IPS-18a (cell line): ENCODE results near the gene MC1R.
"Not testable (repeated sequence)": the region's sequence is repeated elsewhere in the genome, so short reads cannot be mapped to it uniquely, and the experiment has no call there.

Source experiments
- H3K27ac ChIP-seq: one replicate; pipeline ENCODE4 v1.5.1; 2013; ENCODE audit warnings: low read length
- H3K27me3 ChIP-seq: one replicate; pipeline ENCODE4 v1.6.1; 2013; ENCODE audit warnings: mild to moderate bottlenecking, low read length; ENCODE audit not compliant: control insufficient read depth, insufficient read depth
- H3K36me3 ChIP-seq: one replicate; pipeline ENCODE4 v1.6.1; 2013; ENCODE audit warnings: low read depth, low read length; ENCODE audit not compliant: control insufficient read depth
- H3K4me1 ChIP-seq: one replicate; pipeline ENCODE4 v1.6.1; 2013; ENCODE audit warnings: low read depth, low read length; ENCODE audit not compliant: control insufficient read depth
- H3K4me3 ChIP-seq: one replicate; pipeline ENCODE4 v1.5.1; 2013; ENCODE audit warnings: low read length
- H3K9ac ChIP-seq: one replicate; pipeline ENCODE4 v1.6.1; 2013; ENCODE audit warnings: mild to moderate bottlenecking, low read length, moderate library complexity
- H3K9me3 ChIP-seq: one replicate; pipeline ENCODE4 v1.6.1; 2013; ENCODE audit warnings: low read depth, low read length; ENCODE audit not compliant: control insufficient read depth

MC1R gene

DNA sequence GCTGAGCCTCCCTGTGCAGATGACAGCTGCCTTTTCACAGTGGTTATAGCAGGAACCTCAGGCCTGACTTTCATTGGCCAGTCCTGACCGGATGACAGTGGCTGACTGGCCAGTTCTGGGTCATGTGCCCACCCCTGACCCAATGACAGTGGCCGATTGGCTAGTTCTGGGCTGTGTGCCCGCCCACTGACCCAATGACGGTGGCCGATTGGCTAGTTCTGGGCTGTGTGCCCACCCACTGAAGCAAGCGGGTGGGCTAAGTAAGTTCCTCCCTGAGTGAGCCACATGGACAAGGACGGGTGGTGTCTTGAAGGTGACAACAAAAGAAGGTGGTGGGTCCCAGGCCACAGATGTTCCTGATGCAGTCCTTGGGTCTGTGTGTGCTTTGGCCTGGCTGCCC lies 39.4 kb downstream of the MC1R start:
- no peaks in the 10 kb centered on the region for H3K9me3 ChIP-seq

DNA sequence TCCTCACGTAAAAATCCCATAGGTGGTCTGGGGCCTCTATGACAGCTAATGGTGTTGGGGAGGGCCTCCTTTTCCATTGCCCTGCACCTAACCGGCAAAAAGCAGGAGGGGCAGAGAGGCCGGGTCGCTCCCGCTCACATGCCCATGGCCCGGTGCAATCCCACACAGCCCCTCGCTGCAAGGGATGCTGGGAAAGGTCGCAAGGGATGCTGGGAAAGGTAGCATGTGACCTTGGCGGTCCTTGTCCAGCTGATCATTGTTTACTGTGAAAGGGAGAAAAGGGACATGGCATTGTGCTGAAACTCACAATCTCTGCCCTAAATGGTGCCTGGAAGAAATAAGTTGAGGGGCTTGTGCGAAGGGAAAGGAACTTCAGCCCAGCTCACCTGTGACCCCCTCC lies 39.9 kb downstream of the MC1R start:
- Histone ChIP-seq H3K4me3 (no peak overlapping the region), H3K36me3 (no peaks in the 10 kb centered on the region), H3K9ac (no peak overlapping the region), H3K4me1 (peaks cover 4% of the 10 kb centered on the region), H3K9me3 (no peaks in the 10 kb centered on the region), H3K27ac (no peak overlapping the region), H3K27me3 (no peaks in the 10 kb centered on the region)

More for the DNA sequence above, 39.4 kb downstream of the MC1R start:
- no peaks in the 10 kb centered on the region for H3K36me3 ChIP-seq
- no peak overlapping the region for H3K4me3 ChIP-seq
- no peaks in the 10 kb centered on the region for H3K27me3 ChIP-seq
- H3K27ac ChIP-seq: no peak overlapping the region
- H3K4me1 ChIP-seq: peaks cover 4% of the 10 kb centered on the region
- H3K9ac ChIP-seq: no peak overlapping the region

DNA sequence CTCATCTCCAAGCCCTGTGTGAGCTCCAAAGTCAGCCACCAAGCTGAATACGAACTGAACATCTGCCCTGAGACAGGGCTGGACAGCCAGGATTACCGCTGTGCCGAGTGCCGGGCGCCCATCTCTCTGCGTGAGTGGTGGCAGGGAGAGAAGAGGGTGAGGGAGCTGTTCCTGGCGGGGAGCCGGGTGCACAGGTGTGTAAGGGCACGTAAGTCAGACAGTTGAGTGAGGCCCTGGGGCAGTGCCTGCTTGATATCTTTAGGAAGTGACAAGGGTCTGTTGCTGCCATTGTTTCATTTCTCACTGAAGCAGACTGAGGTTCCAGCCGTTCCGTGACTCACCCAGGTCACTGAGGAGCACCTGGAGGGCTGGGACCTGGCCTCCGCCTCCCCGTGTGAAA lies 42.3 kb downstream of the MC1R start:
- H3K9me3 ChIP-seq: no peaks in the 10 kb centered on the region
- no peak overlapping the region for H3K4me3 ChIP-seq
- no peak overlapping the region for H3K27ac ChIP-seq
- H3K4me1 ChIP-seq: no peaks in the 10 kb centered on the region
- no peaks in the 10 kb centered on the region for H3K27me3 ChIP-seq
- no peak overlapping the region for H3K9ac ChIP-seq
- peaks cover 4% of the 10 kb centered on the region for H3K36me3 ChIP-seq

DNA sequence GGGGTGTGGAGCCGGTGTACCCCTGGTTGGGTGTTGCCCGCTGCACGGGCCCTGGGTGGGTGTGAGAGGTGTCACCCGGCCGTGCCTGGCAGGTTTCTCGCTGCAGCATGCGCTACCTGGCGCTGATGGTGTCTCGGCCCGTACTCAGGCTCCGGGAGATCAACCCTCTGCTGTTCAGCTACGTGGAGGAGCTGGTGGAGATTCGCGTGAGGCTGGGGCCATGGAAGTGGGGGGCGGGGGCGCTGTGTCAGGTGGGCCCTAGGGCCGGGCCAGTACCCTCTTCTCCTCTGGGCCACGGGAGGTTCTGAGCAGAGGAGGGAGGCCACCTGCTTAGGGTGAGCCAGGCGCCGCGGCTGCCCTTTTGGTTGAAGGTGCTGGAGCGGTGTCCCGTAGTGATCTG lies 43.3 kb downstream of the MC1R start:
- Histone ChIP-seq H3K4me3 (no peak overlapping the region), H3K4me1 (no peaks in the 10 kb centered on the region), H3K9ac (no peak overlapping the region), H3K27me3 (no peaks in the 10 kb centered on the region), H3K9me3 (no peaks in the 10 kb centered on the region), H3K27ac (no peak overlapping the region), H3K36me3 (peaks cover 4% of the 10 kb centered on the region)

DNA sequence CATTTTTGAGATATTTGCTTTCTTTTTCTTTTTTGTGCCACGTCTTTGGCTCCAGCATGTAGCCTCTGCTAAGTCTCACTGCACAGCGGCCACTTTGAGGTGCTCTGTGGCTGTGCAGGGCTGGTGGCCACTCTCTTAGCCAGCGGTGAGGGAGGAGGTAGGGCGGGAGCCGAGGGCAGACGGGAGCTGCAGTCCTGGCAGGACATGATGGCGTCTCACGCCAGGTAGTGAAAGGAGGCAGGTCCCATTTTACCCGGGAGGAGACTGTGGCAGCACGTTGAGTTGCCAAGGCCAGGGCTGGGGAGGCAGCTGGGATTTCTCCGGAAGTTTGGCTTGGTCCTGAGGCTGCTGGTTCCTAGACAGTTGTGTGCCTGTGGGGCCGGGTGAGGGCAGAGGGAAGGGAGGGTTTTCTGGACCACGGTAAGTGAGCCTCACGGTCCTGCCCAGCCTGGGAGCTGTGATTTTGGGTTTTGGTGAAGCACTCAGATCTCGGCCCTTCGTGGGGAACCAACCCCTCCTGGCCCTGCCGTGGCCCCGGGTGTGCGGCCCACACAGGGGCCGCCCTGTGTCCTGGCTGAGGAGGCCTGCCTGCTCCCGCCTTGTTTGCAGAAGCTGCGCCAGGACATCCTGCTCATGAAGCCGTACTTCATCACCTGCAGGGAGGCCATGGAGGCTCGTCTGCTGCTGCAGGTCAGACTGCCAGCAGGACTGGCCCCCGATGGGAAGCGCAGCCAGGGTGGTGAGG lies 44.3 kb downstream of the MC1R start:
- no peak overlapping the region for H3K4me3 ChIP-seq
- no peaks in the 10 kb centered on the region for H3K4me1 ChIP-seq
- H3K9ac ChIP-seq: no peak overlapping the region
- H3K9me3 ChIP-seq: no peaks in the 10 kb centered on the region
- no peak overlapping the region for H3K27ac ChIP-seq
- peaks cover 4% of the 10 kb centered on the region for H3K36me3 ChIP-seq
- no peaks in the 10 kb centered on the region for H3K27me3 ChIP-seq

DNA sequence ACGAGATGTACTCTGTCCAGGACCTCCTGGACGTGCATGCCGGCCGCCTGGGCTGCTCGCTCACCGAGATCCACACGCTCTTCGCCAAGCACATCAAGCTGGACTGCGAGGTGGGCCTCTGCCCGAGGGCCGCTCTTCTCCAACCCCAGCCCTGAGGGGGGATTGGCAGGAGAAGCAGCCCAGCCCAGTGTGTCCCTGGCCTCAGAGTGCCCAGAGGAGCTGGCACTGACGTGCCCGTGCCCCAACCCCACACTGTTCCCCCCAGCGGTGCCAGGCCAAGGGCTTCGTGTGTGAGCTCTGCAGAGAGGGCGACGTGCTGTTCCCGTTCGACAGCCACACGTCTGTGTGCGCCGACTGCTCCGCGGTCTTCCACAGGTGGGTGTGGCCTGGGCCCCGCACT lies 45.5 kb downstream of the MC1R start:
- Histone ChIP-seq H3K36me3 (peaks cover 4% of the 10 kb centered on the region), H3K27ac (no peak overlapping the region), H3K4me1 (no peaks in the 10 kb centered on the region), H3K9ac (no peak overlapping the region), H3K4me3 (no peak overlapping the region), H3K9me3 (no peaks in the 10 kb centered on the region), H3K27me3 (no peaks in the 10 kb centered on the region)

DNA sequence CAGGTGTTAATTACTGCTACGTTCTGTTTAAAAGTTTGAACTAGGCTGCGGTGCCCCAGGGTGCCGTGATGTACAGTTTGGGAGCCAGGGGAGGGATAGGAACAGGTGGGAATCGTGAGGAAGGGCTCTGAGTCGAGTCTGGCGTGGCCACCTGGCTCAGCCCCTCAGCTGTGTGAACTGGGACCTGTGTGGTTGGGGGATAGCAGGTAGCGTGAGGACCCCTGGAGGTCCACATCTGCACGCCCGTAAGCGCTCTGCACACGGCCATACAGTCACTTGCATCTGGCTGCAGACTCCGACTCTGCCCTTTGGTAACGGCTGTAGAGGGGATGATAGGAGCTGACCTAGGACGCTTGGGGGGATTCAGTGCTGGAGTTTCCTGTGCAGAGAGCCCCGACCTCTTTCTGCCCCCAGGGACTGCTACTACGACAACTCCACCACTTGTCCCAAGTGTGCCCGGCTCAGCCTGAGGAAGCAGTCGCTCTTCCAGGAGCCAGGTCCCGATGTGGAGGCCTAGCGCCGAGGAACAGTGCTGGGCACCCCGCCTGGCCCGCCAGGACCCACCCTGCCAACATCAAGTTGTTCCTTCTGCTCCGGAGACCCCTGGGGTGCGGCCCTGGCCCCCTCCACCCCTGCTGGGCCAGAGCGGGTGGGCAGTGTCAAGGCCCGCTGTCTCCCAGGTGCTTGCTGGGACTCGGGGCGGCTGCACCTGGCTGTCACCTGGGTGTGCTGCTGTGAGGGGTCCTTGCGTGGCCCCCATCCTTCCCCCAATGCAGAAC lies 47.0 kb downstream of the MC1R start:
- H3K9me3 ChIP-seq: no peaks in the 10 kb centered on the region
- H3K9ac ChIP-seq: no peak overlapping the region
- H3K27ac ChIP-seq: no peak overlapping the region
- no peak overlapping the region for H3K4me3 ChIP-seq
- H3K27me3 ChIP-seq: no peaks in the 10 kb centered on the region
- H3K36me3 ChIP-seq: peaks cover 4% of the 10 kb centered on the region
- H3K4me1 ChIP-seq: no peaks in the 10 kb centered on the region

DNA sequence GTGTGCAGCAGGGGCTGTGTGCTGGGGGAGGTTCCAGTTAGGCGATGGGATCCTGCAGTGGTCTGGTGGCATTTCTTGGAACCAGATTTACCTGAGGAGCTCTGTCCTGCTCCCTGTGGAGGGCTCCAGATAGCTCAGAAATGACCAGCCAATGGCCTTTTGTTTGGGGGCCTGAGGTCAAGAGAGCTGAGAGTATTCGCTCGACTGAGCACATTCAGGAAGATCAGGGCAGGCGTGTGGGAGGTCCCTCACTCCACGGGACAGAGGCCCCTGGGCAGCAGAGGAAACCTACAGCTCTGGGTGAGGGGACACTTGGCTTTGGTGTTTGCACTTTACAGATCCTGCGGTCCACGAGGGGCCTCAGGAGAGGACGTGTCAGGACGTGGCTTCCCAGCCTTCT lies 48.1 kb downstream of the MC1R start:
- Histone ChIP-seq H3K9me3 (peaks cover 3% of the 10 kb centered on the region), H3K27ac (no peak overlapping the region), H3K4me1 (no peaks in the 10 kb centered on the region), H3K36me3 (peaks cover 4% of the 10 kb centered on the region), H3K4me3 (no peak overlapping the region), H3K9ac (no peak overlapping the region), H3K27me3 (peaks cover 4% of the 10 kb centered on the region)

DNA sequence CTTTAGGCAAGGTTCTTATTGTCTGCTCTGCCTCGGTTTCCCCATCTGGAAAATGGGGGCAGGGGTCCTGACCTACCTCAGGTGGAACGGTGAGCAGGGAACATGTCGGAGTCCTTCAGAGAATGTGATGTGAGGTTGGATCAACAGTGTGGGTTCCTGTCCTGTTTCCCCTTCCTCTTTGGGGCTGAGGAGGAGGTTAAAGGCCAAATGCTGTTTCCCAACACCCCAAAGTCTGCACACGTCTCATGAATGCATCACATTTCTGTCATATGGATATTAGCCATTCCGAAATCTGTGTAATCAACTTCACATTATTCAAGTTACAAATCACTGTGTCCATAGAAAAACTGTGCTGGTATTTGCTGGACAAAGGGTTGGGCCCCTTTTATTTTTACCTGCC lies 48.8 kb downstream of the MC1R start:
- H3K36me3 ChIP-seq, H3K9me3 ChIP-seq: not testable (repeated sequence)

DNA sequence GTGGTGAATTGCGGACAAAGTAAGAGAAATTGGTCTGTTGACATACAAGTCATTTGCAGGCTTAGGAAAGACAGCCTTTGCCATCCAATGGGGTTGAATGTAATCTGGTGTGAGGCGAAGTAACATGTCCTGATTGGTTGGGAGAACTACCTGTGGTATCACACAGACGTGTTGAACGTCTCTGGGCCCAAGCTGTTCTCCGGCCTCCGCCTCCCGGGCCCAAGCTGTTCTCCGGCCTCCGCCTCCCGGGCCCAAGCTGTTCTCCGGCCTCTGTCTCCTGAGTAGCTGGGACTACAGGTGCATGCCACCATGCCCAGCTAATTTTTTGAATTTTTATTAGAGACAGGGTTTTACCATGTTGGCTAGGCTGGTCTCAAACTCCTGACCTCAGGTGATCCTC lies 49.4 kb downstream of the MC1R start:
- not testable (repeated sequence) for H3K9me3 ChIP-seq, H3K27ac ChIP-seq, H3K9ac ChIP-seq, H3K4me1 ChIP-seq, H3K4me3 ChIP-seq, H3K36me3 ChIP-seq, H3K27me3 ChIP-seq

More for the DNA sequence above, 48.8 kb downstream of the MC1R start:
- not testable (repeated sequence) for H3K27ac ChIP-seq, H3K9ac ChIP-seq, H3K4me3 ChIP-seq, H3K27me3 ChIP-seq, H3K4me1 ChIP-seq

DNA sequence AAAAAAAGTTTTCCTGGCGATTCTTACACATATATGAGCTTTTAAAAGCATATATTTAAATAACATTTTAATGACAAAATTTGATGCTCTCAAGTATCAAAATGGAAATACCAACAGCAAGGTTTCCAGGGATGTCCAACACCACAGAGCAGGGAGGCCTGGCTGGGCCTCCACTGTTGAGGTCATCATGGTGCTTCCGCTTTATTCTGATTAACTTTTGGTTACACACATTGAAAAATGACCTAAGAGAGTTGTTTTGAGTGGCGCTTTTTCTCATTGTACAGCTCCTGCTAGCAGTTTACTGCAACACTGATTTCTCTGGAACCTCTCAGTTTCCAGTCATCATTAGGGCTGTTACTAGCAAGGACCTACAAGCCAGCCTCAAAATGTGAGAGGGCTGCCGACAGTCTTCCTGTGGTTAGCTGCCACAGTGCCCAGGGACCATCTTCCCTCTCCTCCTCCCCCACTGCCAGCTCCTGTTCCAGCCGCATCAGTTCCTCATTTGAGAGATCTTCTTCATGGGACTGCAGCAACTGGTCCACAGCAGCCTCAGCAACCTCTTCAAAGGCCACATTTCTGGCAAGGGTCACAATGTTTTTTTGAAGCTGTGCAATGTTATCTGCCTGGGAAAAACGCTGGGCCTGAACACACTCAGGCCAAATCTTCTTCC lies 51.2 kb downstream of the MC1R start:
- Histone ChIP-seq H3K9me3 (peaks cover 5% of the 10 kb centered on the region), H3K36me3 (peaks cover 4% of the 10 kb centered on the region), H3K4me3 (no peak overlapping the region), H3K9ac (no peak overlapping the region), H3K4me1 (peaks cover 6% of the 10 kb centered on the region), H3K27me3 (peaks cover 6% of the 10 kb centered on the region), H3K27ac (no peak overlapping the region)
